ENCODE measurements around the gene EIF2D. TPM values are rescaled to one million over a fixed set of nuclear protein-coding genes. Genes with fewer than 3 reads are reported as not detected.

EIF2D gene
- total and polyA plus RNA-seq, 2 of the 13 experiments (the other 11 are each of a cell fraction or from before 2014, with no cell fraction given): 45.1 to 64.9 TPM

GRCh38 chr1:206656936-206657335 is 44.7 kb upstream of the EIF2D start (continued):
- TF ChIP-seq REST (IDR thresholded peaks at IDR 0.05; ENCODE audit: borderline replicate concordance in 1 of 2, low read depth in 1 of 2, low read length in 2 of 2): no peak
- TF ChIP-seq ISX (CRISPR knock-in tag; conservative IDR thresholded peaks at IDR 0.05): no peak
- no peak for TF ChIP-seq ZNF256 (CRISPR knock-in tag; conservative IDR thresholded peaks at IDR 0.05)
- no peak for TF ChIP-seq THYN1 (CRISPR knock-in tag; IDR thresholded peaks at IDR 0.05; ENCODE audit: borderline replicate concordance, low read depth)
- no peak for TF ChIP-seq ZBTB43 (CRISPR knock-in tag; conservative IDR thresholded peaks at IDR 0.05)

GRCh38 chr1:206655471-206655882 is 43.2 kb upstream of the EIF2D start:
- WGBS (ENCODE audit: low lambda C conversion rate): 49% methylated on average over 3 of the region's 4 CpGs
- ATAC-seq: no peak
- no peak for DNase-seq (ENCODE audit: low spot score)
- no peak overlapping the region for H3K27ac ChIP-seq (ENCODE audit: extremely low read length, insufficient read depth, low read length)
- peaks cover 22% of the 10 kb centered on the region for H3K4me1 ChIP-seq (ENCODE audit: insufficient read depth, low read length)
- FAIRE-seq: no peak
- CTCF ChIA-PET (ENCODE audit: low intra/inter-chr PET ratio, low total read pairs): no interaction called here
- H2AFZ ChIP-seq (ENCODE audit: low read length): no peak overlapping the region
- no TSS peak for BruUV-seq (replicated peaks)
- H3K4me2 ChIP-seq (ENCODE audit: low read depth, low read length): no peak overlapping the region
- no peaks in the 10 kb centered on the region for H4K20me1 ChIP-seq (ENCODE audit: insufficient read depth, low read length)
- H3K4me3 ChIP-seq (replicated peaks in 1 of 3; ENCODE audit: insufficient read depth in 1 of 3, low read depth in 2 of 3, low read length in 3 of 3): no peak overlapping the region
- in situ Hi-C loops (cut with HindIII; ENCODE audit: extremely low pct_ligation_motif_present, low pct_unique_long_range_greater_than_20kb) (no loop called here), intact Hi-C loops (cut with micrococcal nuclease; ENCODE audit: unreplicated experiment) (no loop called here)
- no peaks in the 10 kb centered on the region for H3K79me2 ChIP-seq (ENCODE audit: insufficient read depth, low read length)
- POLR2A ChIA-PET: interaction anchor here (1.5 kb wide), 1 partner anchor 20 kb away, joined by 7 read pairs; the partner anchor contains the start of gene DYRK3
- H3K36me3 ChIP-seq (replicated peaks in 1 of 2; ENCODE audit: control insufficient read depth in 1 of 2, insufficient read depth in 2 of 2, low read length in 2 of 2): no peaks in the 10 kb centered on the region
- peaks cover 0 to 13% of the 10 kb centered on the region in 2 experiments; a peak in 3 of 5 replicates for H3K27me3 ChIP-seq (ENCODE audit: control insufficient read depth in 1 of 2, insufficient read depth in 2 of 2, low read length in 2 of 2)
- H3K9me3 ChIP-seq (ENCODE audit: low read length): no peaks in the 10 kb centered on the region
- H3K9ac ChIP-seq (ENCODE audit: insufficient read depth, low read depth, low read length): no peak overlapping the region
- no peak for TF ChIP-seq ZNF570 (CRISPR knock-in tag; IDR thresholded peaks at IDR 0.05; ENCODE audit: borderline replicate concordance)
- TF ChIP-seq DMAP1 (CRISPR knock-in tag; IDR thresholded peaks at IDR 0.05): no peak
- no peak for TF ChIP-seq MBNL3 (CRISPR knock-in tag; conservative IDR thresholded peaks at IDR 0.05)
- TF ChIP-seq KDM4B (CRISPR knock-in tag; IDR thresholded peaks at IDR 0.05): no peak
- TF ChIP-seq ZNF264 (CRISPR knock-in tag; IDR thresholded peaks at IDR 0.05): no peak
- TF ChIP-seq RXRB (CRISPR knock-in tag; IDR thresholded peaks at IDR 0.05; ENCODE audit: borderline replicate concordance): no peak
- TF ChIP-seq ZNF781 (CRISPR knock-in tag; IDR thresholded peaks at IDR 0.05; ENCODE audit: borderline replicate concordance, not compliant biosample characterization): no peak
- TF ChIP-seq HMGXB4 (CRISPR knock-in tag; IDR thresholded peaks at IDR 0.05; ENCODE audit: borderline replicate concordance in 1 of 2, low read depth in 1 of 2): no peak
- no peak for TF ChIP-seq ZNF17 (CRISPR knock-in tag; IDR thresholded peaks at IDR 0.05)
- TF ChIP-seq ELF1 (CRISPR knock-in tag; IDR thresholded peaks at IDR 0.05): no peak
- no peak for TF ChIP-seq HOXA5 (CRISPR knock-in tag; IDR thresholded peaks at IDR 0.05)
- TF ChIP-seq PCBP1 (IDR thresholded peaks at IDR 0.05; ENCODE audit: borderline replicate concordance, low read depth, low read length): no peak
- no peak for TF ChIP-seq ZFP90 (CRISPR knock-in tag; IDR thresholded peaks at IDR 0.05; ENCODE audit: borderline replicate concordance)
